Effector memory CD4-positive, alpha-beta T cell (primary cell): ENCODE data around the gene BCL11B.

ENCODE experiments used
- DNase-seq, 3 donors: peaks; one replicate each; pipeline ENCODE4 v3.0.0-alpha.2; 2020
- H3K27ac ChIP-seq: 2 replicates; pipeline ENCODE4 v1.7.0; 2013; ENCODE audit warnings: mild to moderate bottlenecking, low read length, moderate library complexity; ENCODE audit not compliant: insufficient read depth, poor library complexity, severe bottlenecking
- H3K27me3 ChIP-seq: replicated peaks from 2 replicates; pipeline ENCODE4 v1.7.0; 2013; ENCODE audit warnings: mild to moderate bottlenecking, low read length; ENCODE audit not compliant: insufficient read depth, control insufficient read depth, poor library complexity, severe bottlenecking
- H3K36me3 ChIP-seq: 2 replicates; pipeline ENCODE4 v1.7.0; 2013; ENCODE audit warnings: mild to moderate bottlenecking, low read length, moderate library complexity; ENCODE audit not compliant: control insufficient read depth, insufficient read depth
- H3K4me1 ChIP-seq: 2 replicates; pipeline ENCODE4 v1.7.0; 2013; ENCODE audit warnings: low read length, mild to moderate bottlenecking; ENCODE audit not compliant: control insufficient read depth, insufficient read depth, poor library complexity, severe bottlenecking
- H3K4me3 ChIP-seq: 2 replicates; pipeline ENCODE4 v1.7.0; 2013; ENCODE audit warnings: low read length, low read depth, mild to moderate bottlenecking; ENCODE audit not compliant: insufficient read depth, poor library complexity, severe bottlenecking
- H3K9me3 ChIP-seq: 2 replicates; pipeline ENCODE4 v1.7.0; 2013; ENCODE audit warnings: mild to moderate bottlenecking, low read length, moderate library complexity; ENCODE audit not compliant: control insufficient read depth

BCL11B gene

DNA sequence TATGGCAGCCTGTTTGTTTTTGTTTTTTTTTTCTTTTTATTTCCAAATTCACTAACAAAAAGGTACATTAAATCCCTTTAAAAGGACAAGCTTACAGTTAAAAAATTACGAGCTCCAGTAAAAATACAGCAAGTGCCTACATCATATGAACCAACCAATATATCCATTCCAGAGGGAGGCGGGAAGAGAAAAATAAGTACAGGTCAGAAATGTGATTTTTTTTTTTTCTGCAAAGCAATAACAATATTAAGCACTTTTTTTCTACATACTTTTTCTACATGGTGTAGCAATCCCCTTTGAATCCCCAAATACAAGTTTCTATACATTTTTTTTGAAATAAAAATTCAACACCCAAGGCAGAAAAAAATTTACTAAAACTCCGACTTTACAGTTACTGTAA, 100.6 kb downstream of the BCL11B start:
- Histone ChIP-seq H3K27me3 (no peaks in the 10 kb centered on the region), H3K4me3 (no peak overlapping the region), H3K27ac (no peak overlapping the region), H3K4me1 (no peaks in the 10 kb centered on the region), H3K9me3 (no peaks in the 10 kb centered on the region), H3K36me3 (peaks cover 55% of the 10 kb centered on the region)
- no peak for DNase-seq

DNA sequence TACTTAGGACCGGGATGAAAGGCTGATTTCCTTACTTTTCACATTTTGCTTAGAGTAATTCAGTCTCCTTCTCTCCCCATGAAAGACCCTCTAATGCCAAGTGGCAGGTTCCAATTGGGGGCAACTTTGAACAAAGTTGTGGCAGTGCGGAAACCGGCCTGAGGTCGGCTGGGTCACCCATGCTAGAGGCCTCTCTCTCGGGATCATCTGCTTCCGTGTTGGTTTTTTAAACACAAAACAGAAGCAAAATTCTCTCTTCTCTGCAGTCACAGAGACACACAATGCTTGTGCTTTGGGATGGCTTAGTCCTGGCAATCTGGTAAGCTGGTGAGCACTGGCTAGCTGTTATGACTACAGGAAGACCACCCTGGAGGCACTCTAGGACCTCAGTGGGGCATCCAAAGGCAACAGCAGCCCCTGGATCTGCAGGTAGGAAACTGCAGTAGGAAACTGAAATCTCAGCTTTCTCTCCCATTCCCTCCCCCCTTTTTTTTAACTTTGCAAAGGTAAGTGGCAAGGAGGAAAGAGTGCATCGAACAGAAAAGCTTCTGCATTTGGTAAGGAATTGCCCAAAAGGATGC, 102.1 kb downstream of the BCL11B start:
- H3K27ac ChIP-seq = no peak overlapping the region
- DNase-seq = no peak

DNA sequence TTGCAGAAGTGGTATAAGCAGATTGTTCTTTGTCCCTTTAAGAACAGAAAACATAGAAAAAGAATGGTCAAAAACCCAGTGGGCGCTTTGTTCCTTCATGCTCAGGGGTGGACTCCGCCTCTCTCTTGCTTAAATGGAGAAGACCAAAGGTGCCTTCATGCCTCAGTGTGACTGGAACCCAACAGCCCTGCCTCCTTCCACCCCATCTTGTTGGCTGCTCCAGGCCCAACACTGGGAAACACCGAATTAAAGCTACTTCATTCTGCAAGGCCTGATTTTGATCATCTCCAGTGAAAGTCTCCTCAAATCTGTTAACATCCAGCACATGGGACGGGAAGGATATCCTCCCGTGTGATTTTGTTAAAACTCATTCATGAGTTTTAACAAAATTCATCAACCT, 103.7 kb downstream of the BCL11B start:
- Histone ChIP-seq H3K4me1 (no peaks in the 10 kb centered on the region), H3K27me3 (no peaks in the 10 kb centered on the region), H3K9me3 (no peaks in the 10 kb centered on the region), H3K27ac (no peak overlapping the region), H3K4me3 (no peak overlapping the region), H3K36me3 (peaks cover 31% of the 10 kb centered on the region)
- no peak for DNase-seq

More for the DNA sequence above, 102.1 kb downstream of the BCL11B start:
- Histone ChIP-seq H3K36me3 (peaks cover 39% of the 10 kb centered on the region), H3K4me3 (no peak overlapping the region), H3K4me1 (no peaks in the 10 kb centered on the region), H3K27me3 (no peaks in the 10 kb centered on the region), H3K9me3 (no peaks in the 10 kb centered on the region)

DNA sequence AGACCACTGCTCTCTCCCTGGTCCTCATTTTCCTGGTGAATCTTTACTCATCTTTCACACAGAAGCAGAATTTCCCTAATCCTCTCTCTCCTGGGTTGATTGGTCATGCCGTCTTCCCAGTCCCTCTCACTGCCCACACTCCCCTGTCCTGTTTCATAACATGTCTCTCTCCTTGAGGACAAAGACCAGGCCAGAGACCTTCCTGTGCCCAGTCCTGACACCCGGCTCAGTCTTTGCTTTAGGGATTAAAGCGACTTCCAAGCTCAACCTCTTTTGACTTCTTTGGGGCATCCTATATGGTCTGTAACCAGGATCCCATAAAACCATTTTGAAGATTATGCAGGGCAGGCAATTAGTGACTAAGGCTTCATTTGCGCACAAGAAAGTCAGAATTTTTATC, 105.5 kb downstream of the BCL11B start:
- H3K9me3 ChIP-seq = no peaks in the 10 kb centered on the region
- H3K4me3 ChIP-seq = no peak overlapping the region
- H3K27ac ChIP-seq = no peak overlapping the region
- H3K4me1 ChIP-seq = no peaks in the 10 kb centered on the region
- no peaks in the 10 kb centered on the region for H3K27me3 ChIP-seq
- DNase-seq = no peak
- peaks cover 21% of the 10 kb centered on the region for H3K36me3 ChIP-seq

DNA sequence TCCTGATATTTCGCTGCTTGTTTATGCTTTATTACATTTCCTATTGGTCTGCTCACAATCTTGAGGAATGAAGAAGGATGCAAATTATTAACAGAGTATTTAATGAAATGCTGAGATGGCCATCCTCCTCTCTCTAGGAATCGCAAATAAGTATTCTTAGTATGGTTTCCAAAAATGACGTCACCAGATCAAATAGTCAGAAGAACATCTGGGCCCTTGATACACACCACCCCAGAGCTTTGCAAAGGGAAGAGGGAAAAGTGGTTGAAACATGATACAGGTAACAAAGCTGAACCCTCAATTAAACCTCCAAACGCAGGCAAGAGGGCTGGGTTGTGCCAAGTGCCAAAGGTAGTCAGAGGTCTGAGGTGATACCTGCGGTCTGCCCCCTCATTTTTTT, 107.3 kb downstream of the BCL11B start:
- no peak for DNase-seq
- Histone ChIP-seq H3K4me3 (no peak overlapping the region), H3K4me1 (no peaks in the 10 kb centered on the region), H3K9me3 (no peaks in the 10 kb centered on the region), H3K36me3 (peaks cover 6% of the 10 kb centered on the region), H3K27ac (no peak overlapping the region), H3K27me3 (no peaks in the 10 kb centered on the region)

DNA sequence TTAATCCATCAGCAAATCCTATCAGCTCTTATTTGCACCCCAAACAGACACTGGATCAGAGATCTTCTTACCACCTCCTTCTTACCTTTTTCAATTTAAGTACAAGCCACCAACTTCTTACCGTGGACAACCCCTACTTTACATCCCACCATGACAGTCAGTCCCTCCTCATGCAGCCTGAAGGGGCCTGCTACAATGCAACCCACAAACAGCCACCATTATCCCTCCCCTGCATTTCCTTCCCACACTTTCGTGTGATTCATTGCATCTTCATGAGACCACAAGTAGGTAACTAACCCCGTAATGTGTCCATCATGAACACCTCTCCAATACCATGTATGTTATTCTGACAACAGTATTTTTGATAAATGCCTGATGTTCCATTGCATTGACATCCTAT, 108.6 kb downstream of the BCL11B start:
- no peaks in the 10 kb centered on the region for H3K9me3 ChIP-seq
- no peaks in the 10 kb centered on the region for H3K4me1 ChIP-seq
- H3K4me3 ChIP-seq = no peak overlapping the region
- H3K27ac ChIP-seq = no peak overlapping the region
- H3K36me3 ChIP-seq = no peaks in the 10 kb centered on the region
- H3K27me3 ChIP-seq = no peaks in the 10 kb centered on the region
- no peak for DNase-seq

DNA sequence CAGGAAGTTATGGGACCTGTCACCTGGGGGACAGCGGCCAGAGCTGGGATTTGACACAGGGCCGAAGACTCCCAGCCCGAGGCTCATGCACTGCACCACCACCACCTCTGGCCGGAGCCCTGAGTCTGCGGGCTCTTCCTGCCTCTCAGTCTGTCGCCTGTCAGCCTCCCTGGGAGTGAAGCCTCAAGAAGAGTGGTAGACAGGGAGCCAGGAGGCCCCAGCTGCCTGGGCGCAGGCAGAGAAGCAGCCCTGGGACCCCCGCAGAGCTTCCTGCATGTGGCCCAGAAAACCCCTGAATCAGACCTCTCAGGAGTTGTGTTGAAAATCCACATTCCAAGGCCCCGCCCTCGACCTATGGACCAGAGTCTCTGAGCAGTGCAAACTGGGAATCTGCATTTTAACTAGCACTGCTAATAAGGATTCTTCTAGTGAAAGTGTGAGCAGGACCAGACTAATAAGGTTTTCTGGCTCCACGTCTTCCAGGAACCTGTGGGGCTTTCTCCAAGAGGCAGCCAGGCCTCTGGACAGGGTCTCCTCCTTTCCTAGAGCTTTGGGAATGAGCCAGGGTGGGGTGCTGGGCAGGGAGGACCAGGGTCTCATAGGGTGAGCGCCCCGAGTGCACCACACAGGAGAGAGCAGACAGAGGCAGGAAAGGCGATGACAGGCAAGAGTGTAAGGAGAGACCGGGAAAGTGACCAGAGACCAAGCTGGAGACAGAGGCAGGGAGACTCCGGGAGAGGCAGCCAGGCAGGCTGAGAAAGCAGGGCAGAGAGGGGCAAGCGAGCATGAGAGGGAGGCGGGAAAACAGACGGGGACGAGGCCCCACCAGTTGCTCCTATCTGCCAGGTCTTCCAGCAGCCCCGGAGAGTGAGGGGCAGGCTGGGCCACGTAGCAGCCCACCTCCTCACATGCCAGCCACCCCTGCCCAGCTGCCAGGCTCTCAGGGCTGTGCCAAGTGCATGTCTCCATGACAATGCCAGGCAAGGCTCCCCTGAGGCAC, 112.4 kb downstream of the BCL11B start:
- no peak overlapping the region for H3K27ac ChIP-seq
- DNase-seq = no peak

DNA sequence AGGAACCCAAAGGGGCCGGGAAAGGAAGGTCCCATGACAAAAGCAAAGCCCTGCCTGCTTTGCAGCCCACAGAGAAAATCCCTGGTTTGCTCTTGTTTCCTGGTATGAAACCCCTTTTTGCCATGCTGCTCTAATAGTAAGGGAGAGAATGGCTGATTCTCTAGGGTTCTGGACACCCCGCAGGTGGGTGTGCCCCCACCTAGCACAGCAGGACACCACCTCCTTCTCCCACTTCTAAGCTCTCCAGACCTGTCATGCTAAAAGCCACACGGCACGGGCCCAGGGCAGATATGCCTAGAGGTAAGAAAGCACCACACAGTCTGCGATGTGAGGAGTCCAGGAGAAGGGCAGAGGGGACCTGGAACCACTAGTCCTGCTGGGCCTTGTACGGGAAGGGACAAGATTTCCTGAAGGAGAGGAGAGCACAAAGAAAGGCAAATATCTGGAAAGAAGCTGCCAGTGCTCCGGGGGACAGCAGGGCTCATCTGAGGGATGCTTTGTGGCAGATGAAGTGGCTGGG, 113.3 kb downstream of the BCL11B start:
- DNase-seq = no peak
- H3K27ac ChIP-seq = no peak overlapping the region
- no peak overlapping the region for H3K4me3 ChIP-seq
- no peaks in the 10 kb centered on the region for H3K9me3 ChIP-seq
- no peaks in the 10 kb centered on the region for H3K27me3 ChIP-seq
- H3K4me1 ChIP-seq = no peaks in the 10 kb centered on the region
- H3K36me3 ChIP-seq = no peaks in the 10 kb centered on the region

More for the DNA sequence above, 112.4 kb downstream of the BCL11B start:
- Histone ChIP-seq H3K4me3 (no peak overlapping the region), H3K4me1 (no peaks in the 10 kb centered on the region), H3K27me3 (no peaks in the 10 kb centered on the region), H3K9me3 (no peaks in the 10 kb centered on the region), H3K36me3 (no peaks in the 10 kb centered on the region)

DNA sequence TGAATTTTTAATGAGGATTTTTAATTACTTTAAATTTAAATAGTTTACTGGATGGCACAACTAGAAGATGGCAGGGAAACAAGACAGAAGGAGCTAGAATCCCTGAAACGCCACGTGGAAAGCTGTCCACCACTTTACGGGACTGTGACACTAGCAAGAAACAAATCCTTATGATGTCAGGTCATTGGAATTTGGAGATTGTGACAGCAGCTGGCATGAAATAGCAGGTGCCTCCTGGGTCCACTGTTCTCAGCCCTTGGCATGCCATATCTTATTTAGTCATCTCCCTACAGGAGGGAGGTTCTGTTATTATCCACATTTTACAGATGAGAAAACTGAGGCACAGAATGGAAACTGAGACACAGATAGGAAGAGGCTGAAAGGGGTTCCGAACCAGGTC, 113.8 kb downstream of the BCL11B start:
- no peaks in the 10 kb centered on the region for H3K4me1 ChIP-seq
- H3K4me3 ChIP-seq = no peak overlapping the region
- no peaks in the 10 kb centered on the region for H3K36me3 ChIP-seq
- H3K9me3 ChIP-seq = no peaks in the 10 kb centered on the region
- no peak for DNase-seq
- H3K27me3 ChIP-seq = no peaks in the 10 kb centered on the region
- H3K27ac ChIP-seq = no peak overlapping the region

DNA sequence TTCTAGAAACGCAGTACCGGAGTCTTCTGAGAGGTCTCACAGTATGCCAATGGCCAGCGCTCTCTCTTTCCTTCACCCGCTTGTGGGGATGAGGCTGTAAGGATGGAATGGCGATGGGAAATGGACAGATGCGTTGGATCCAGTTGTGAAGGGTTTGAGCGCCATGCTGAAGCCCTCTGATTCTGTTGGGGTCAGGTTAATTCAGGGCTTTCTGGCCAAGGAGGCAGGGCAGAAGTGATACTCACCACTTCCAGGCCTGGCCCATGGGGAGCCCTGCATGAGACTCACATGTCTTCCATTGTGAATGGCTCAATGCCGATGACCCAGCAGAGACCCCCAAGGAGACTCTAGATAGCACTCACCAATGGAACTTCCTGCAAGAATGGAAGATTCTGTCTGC, 114.3 kb downstream of the BCL11B start:
- H3K9me3 ChIP-seq = no peaks in the 10 kb centered on the region
- no peaks in the 10 kb centered on the region for H3K27me3 ChIP-seq
- H3K4me1 ChIP-seq = no peaks in the 10 kb centered on the region
- DNase-seq = no peak
- no peak overlapping the region for H3K4me3 ChIP-seq
- H3K27ac ChIP-seq = no peak overlapping the region
- no peaks in the 10 kb centered on the region for H3K36me3 ChIP-seq
